GM18519 (cell line): ENCODE results near the gene SLC4A4.

Experiments
- ATAC-seq: cut with Tn5 transposase; IDR thresholded peaks from one replicate; pipeline ENCODE4 v1.9.1; 2021; ENCODE audit warnings: mild to moderate bottlenecking, moderate library complexity; ENCODE audit not compliant: unreplicated experiment, low FRiP score

SLC4A4 gene

GRCh38 chr4:71466775-71467174 is 128.0 kb downstream of the SLC4A4 start:
- ATAC-seq, result no peak

GRCh38 chr4:71468116-71468710 is 129.4 kb downstream of the SLC4A4 start:
- ATAC-seq, result no peak

GRCh38 chr4:71469541-71469940 is 130.7 kb downstream of the SLC4A4 start:
- no peak for ATAC-seq

- ATAC-seq, result no peak
Measured at GRCh38 chr4:71470524-71470923, 131.7 kb downstream of the SLC4A4 start.

DNA sequence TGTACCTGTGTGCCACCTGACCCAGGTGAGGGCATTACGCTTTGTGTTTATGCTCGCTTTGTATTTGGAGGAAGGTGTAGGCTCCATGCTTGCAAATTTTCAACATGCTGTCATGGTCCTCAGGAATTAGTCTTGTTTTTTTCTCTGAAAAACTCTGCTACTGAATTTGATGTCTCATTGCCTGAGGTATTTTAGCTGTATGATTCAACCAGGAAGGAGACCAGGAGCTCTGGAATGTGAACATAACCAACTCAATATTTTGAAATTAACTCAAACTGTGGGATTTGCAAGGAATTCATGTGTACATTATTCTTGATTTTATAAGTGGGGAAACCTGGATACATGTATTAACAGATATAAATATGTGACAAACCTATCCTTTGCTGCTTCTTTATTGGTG is 134.1 kb downstream of the SLC4A4 start:
- no peak for ATAC-seq

DNA sequence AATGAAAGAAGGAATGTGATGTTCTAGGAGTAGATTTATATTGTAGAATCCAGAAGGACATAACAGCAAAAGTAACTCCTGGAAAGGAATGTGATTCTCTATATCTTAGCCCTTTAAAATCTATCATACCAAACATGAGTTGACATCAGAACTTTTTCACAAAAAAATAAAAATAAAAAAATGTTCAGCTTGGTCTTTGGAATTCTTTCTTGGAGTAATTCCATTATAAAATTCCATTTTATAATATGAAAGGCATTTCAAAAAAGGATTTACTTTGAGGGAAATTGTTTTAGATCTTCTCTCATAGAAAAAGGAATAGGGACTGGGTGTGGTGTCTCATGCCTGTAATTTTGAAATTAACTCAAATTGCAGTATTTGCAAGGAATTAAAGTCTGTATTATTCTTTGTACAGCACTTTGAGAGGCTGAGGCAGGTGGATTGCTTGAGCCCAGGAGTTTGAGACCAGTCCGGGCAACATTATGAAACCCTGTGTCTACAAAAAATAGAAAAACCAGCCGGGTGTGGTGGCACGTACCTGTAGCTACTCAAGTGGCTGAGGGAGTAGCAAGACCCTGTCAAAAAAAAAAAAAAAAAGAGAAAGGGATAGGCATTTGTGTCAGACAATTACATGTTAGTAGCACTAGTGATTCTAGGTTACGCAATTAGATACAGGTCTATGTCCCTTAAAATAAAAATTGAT is 134.9 kb downstream of the SLC4A4 start:
- no peak for ATAC-seq

DNA sequence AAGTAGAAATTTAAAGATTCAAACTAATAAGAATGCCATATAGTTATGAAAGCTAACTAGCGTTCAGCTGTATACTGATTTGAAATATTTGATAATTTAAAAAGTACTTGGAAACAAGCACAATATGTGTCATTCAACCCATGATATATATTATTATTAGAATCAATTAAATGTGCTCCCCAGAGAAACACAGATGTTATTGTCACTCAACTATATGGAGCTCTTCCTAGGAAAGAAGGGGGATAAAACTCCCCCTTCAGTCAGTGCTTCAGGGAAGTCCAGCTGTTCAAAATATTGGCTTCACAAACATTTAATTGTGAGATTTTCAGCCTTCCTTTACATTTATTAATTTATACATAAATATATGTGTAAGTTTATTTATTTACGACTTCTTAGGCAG is 135.9 kb downstream of the SLC4A4 start:
- ATAC-seq, result no peak

DNA sequence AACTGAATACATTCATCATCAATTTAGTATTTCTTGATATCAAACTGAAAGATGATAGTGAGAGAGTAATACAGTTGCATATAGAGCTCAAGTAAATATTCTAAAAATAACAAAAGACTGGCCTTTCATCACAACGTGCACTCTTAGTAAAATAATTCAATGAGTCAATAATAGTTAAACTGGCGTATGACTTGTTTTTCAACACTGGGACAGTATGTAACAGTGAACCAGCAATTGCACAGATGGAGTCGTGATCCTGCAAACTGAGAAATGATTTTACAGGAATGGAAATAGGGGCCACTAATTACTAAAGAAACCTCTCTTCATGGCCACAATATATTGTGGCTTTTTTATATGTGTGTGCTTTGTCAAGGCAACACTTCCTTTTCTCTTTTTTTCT is 137.4 kb downstream of the SLC4A4 start:
- no peak for ATAC-seq

DNA sequence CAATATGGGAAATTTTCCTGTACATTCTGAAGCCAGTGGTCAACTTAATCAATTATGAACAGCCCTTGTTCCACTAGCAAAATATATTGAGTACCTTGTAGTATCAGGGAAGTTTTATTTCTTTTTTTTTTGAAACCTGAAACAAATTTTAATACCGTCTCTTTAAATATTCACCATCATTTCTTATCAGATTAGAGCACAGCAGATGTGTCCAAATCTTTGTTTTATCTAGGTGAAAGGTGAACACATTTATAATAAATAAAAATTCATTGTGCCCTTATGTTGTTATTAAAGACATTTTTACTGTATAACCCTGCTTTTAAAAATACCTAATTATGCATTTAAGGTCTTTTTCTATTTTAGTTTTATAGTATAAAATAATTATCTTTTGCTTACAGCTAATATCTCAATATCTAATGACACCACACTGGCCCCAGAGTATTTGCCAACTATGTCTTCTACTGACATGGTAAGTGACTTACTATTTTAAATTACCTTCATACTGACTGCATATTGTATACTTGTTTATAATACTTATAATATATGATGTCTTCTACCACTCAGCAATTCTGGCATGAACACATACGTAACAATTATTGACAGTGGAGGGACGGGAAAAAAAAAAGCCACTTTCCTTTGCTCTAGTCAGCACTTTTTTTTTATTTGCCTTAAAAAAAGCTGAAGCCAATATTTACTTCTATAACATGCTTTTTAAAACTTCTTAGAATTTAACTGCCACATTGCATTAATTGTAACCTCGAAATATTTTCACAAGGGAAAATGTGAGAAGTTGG is 147.9 kb downstream of the SLC4A4 start:
- no peak for ATAC-seq

DNA sequence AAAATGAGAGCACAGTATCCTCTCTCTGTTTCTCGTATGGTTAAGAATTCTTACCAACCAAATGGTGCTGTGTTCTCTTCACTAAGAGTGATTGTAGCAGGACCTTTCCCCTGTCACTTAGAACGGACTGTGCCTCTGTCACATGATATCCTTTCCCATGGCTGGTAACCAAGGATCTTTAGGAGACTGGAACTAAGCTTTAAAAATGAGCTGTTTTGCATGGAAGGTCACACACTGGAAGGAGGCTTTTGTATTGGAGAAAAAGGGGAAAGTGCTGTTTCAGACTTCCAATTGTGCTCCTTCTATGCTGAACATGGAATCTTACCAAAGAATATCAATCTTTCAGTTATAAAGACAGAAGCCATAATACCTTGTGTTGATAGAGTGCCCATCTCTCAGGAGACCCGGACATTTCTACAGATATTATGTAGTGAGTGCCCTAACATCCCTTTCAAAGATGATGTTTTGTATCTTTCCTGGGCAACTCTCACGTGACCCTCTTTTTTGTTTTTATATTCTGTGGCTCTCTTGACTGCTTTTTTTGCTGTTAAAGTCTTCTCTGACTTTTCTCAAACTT is 148.6 kb downstream of the SLC4A4 start:
- ATAC-seq, result no peak

DNA sequence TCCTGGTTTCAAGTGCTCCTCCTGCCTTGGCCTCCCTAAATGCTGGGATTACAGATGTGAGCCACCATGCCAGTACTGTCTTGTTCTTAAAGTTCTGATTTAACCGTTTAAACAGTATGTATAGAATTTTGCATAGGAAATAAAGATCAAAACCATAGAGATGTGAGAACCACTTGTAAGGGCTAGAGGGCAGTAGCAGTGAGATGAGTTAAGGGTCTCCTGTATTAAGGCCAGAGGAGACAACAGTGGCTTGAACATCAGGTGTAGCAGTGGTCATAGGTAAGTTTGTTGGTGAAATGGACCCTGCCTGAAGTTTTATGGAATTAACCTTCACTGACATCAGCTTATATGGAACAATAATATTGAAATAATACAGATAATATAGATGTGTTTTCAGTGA is 155.7 kb downstream of the SLC4A4 start:
- no peak for ATAC-seq

DNA sequence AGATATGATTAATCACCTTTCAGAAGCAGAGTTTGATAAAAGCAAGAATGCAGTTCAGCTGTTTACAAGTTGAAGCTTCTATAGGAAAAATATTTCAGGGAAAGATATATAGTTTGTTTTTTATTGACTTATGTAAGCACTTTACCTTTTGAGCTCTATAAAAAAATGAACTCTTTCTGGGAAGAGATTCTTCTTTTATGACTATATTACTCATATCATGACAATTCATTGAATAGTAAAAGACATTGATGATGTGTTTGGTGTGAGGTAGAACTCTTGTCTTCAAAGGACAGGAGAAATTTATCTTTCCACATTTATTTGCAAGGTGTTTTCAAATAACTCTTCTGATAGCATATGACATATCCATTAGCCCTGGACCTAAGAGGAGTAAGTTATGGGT is 156.6 kb downstream of the SLC4A4 start:
- ATAC-seq, result no peak

DNA sequence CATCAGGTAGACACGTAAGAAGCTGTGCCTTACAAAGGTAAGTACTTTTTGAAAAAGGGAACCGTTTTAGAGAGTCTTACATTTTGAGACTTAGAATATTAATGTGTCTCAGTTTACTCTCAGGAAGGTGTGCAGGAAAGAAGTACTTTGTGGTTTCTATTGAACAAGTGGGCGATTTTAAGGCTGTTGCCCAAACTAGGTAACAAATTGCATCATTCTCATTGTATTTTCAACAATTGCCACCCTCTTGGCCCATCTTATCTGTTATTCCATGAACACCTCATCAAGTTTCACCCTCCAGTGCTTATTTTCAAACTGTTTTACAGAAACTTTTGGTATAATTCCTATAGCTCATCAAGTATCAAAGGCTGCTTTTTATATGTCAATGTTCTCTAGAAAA is 158.3 kb downstream of the SLC4A4 start:
- no peak for ATAC-seq

DNA sequence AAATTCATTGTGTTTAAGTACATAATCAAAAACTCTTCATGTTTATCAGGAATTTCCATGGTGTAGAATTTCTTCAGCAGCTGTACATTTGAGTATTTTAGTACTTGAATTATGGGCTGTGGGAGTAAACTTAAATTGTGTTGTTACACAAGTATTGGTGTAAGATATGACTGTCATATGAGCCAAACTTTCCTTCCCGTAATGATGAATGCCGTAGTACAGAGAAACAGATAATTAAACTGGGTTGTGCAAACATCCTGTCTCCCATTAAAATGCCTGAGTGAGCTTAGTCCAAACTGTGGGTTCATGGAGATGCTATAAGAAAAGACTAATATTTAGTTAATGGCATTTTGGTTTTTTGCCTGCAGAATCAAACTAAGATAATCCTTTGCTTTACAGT is 159.2 kb downstream of the SLC4A4 start:
- no peak for ATAC-seq

DNA sequence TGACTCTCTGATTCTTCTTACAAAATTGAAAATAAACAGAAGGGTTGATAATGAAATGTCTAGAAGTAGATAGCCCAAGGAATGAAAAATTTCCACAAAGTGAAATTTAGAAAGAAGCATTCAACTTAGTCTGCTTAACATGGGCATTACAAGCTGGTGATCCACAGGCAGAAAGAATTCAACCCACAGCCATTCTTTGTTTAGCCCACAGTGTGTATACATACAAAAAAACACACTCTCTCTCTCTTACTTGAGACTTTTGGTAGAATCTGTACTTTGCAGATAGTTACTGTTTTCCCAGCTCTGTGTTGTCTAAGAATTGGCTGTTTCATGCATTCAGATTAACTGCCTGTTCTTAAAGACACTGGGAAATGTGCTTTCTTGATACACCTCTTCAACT is 159.8 kb downstream of the SLC4A4 start:
- no peak for ATAC-seq

DNA sequence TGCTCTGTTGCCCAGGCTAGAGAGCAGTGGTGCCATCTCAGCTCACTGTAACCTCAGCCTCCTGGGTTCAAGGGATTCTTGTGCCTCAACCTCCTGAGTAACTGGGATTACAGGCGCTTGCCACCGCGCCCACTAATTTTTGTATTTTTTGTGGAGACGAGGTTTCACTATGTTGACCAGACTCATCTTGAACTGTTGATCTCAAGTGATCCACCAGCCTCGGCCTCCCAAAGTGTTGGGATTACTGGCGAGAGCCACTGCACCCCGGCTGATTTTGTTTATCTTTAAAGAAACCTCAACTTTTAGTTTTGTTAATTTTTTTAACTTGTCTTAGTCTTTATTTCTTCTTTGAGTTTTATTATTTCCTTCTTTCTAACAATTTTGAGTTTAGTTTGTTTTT is 163.2 kb downstream of the SLC4A4 start:
- no peak for ATAC-seq

DNA sequence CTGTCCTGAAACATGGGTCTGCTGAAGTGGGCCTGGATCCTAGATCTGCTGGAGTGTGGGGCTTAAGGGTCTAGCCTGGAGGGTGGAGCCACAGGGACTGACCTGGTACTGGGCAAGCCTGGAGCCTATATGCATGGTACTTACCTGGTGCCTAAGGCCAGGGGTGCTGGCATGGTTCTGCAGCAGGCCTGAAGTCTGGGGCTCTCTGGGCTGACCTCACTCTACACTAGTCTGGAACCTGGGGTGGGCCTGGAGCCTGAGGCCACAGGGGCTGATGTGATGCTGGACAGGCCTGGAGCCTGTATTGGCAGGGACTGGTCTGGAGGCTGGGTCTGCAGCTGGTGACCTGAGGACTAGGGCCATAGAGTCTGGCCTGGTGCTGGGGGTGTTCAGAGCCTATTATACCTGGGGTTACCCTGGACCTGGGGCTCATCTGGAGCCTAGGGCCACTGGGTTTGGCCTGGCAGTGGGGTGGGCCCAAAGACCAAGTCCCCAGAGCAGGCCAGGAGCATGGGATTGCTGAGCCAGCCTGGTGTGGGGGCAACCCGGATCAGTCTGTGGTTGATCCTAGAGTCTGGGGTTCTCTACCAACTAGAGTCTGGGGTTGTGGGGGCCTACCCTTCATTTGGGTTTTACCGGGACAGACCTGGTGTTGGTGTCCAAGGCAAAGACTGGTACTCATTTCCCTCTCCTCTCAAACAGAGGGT is 179.6 kb downstream of the SLC4A4 start:
- no peak for ATAC-seq

DNA sequence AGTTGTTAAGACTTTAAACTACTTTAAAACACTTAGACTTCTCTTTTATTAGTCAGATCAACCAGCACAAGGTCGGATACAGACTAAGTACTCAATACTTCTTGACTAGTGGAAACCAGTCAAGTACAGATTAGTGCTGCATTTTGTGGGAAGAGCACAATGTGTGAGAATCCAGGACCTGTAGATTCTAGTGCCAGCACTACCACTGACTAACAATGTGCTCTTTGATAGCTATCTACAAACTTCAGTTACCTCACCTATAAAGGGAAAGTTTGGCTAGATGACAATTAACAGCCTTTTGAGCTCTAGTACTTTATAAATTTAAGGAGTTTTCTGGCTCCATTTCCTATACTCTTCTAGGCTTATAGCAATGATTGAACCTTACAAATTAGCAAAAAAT is 181.5 kb downstream of the SLC4A4 start:
- no peak for ATAC-seq

DNA sequence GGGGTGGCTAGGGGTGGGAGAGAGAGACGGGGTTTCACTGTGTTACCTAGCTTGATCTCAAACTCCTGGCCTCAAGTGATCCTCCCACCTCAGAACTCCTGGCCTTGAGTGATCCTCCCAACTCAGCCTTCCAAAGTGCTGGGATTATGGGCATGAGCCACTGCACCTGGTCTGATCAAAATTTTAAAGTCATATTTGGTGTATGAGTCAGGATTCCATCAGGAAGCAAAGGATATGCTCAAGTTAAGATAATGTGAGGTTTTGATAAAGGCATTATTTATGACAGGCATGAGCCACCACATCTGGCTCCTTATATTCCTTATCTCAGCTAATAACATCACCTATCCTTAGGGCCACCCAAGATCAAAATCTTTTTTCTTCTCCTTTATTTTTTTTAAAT is 182.0 kb downstream of the SLC4A4 start:
- ATAC-seq, result no peak

GRCh38 chr4:71524756-71525155 is 185.9 kb downstream of the SLC4A4 start:
- no peak for ATAC-seq
